Measurements from ENCODE around the gene ZNFX1. TPM values are rescaled to one million over a fixed set of nuclear protein-coding genes. Genes with fewer than 3 reads are reported as not detected.
A peak's percentile ranks its signal among the peaks of the same experiment; 100 is the strongest.
"Not testable (repeated sequence)": the region's sequence is repeated elsewhere in the genome, so short reads cannot be mapped to it uniquely, and the experiment has no call there.

The ZNFX1 gene
- total and polyA plus RNA-seq, 10 donors: 5.8 to 68.9 (median 52.7) TPM

DNA sequence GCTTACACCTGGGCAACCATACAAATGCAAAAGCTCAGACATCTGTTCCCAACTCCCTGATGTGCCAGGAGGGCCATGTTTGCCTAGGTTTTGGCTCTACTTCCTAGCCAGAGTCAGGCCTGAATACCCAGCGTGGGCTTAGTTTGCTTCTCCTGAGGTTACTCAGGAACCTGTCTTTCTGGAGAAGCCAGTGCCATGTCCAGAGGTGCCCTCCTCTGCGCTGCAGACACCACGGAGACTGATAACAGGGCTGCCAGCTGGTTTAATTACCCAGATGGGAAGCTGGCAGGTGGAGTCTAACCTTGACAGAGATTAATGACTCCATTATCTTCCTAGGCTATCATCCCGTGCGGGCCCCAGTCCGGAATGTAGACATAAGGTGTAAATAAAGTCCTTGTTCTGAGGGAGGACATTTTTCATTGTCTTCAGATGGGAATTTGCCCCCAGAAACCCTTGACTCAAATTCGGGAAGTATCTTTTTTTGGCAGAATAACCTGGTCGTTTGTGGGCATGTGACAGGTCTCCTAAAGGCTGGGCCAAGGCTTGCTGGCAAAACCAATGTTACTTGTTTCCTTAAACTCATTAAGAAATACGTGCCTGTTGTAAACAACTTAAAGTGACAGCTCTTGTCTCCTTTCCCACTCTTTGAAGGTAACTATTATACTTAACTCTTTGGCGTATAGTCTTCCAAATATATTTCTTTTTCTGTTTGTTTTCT is 29.2 kb upstream of the ZNFX1 start:
- no peak for TF ChIP-seq POLR2A (IDR thresholded peaks at IDR 0.05)
- TF ChIP-seq, protein P1, sequence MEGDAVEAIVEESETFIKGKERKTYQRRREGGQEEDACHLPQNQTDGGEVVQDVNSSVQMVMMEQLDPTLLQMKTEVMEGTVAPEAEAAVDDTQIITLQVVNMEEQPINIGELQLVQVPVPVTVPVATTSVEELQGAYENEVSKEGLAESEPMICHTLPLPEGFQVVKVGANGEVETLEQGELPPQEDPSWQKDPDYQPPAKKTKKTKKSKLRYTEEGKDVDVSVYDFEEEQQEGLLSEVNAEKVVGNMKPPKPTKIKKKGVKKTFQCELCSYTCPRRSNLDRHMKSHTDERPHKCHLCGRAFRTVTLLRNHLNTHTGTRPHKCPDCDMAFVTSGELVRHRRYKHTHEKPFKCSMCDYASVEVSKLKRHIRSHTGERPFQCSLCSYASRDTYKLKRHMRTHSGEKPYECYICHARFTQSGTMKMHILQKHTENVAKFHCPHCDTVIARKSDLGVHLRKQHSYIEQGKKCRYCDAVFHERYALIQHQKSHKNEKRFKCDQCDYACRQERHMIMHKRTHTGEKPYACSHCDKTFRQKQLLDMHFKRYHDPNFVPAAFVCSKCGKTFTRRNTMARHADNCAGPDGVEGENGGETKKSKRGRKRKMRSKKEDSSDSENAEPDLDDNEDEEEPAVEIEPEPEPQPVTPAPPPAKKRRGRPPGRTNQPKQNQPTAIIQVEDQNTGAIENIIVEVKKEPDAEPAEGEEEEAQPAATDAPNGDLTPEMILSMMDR (IDR thresholded peaks at IDR 0.05 in 8 of 11, conservative IDR thresholded peaks at IDR 0.05 in 3 of 11): no peak
- no peak for TF ChIP-seq POLR2AphosphoS5 (IDR thresholded peaks at IDR 0.05)
- no peak overlapping the region for H3K27ac ChIP-seq
- WGBS, 5 donors: 54 to 59% (median 58%) methylated on average over 10 of the region's 10 CpGs

DNA sequence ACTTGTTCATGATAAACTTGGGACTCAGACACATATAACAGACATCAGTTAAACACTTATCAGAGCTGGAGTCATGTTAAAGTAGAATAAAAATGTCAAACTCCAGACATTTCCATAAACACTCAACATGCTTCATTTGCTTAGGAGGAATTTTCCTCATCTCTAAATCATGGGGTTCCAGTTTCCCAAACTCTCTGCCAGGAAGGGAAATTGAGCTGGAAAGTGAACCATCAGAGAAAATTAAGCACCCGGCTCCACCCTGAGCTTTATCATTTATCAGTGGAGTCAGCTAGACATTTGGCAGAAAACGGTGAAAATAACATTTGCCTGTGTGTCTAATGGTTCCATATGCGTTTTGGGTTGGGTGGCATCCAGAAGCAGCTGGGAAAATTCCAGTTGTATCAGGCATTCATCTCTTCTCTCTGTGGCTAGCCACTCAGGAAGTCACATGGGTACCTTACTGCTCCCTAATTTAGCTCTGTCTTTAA is 25.3 kb upstream of the ZNFX1 start:
- 20 to 30% (median 24%) methylated on average over 3 of the region's 3 CpGs for WGBS, 5 donors
- intact Hi-C loops (cut with DNase I; ENCODE audit: low total_unique reads): no loop called here
- DNase-seq: no peak
- Histone ChIP-seq H3K36me3 (no peaks in the 10 kb centered on the region), H3K4me1 (peaks cover 0 to 16% (median 0%) of the 10 kb centered on the region in 6 donors), H3K27ac (no peak overlapping the region), H3K27me3 (replicated peaks in 1 of 7) (no peaks in the 10 kb centered on the region), H3K9me3 (no peaks in the 10 kb centered on the region), H3K4me3 (no peak overlapping the region)
- TF ChIP-seq POLR2A (IDR thresholded peaks at IDR 0.05) (no peak), POLR2AphosphoS5 (IDR thresholded peaks at IDR 0.05) (no peak)
- TF ChIP-seq, protein P1 (IDR thresholded peaks at IDR 0.05 in 8 of 11, conservative IDR thresholded peaks at IDR 0.05 in 3 of 11): no peak

More for the DNA sequence above, 29.2 kb upstream of the ZNFX1 start:
- Histone ChIP-seq H3K27me3 (replicated peaks in 1 of 7) (no peaks in the 10 kb centered on the region), H3K4me3 (no peak overlapping the region), H3K36me3 (no peaks in the 10 kb centered on the region), H3K9me3 (peaks cover 0 to 6% (median 2%) of the 10 kb centered on the region in 8 donors), H3K4me1 (peaks cover 0 to 14% (median 0%) of the 10 kb centered on the region in 6 donors)
- no peak for DNase-seq
- intact Hi-C loops (cut with DNase I; ENCODE audit: low total_unique reads): no loop called here

DNA sequence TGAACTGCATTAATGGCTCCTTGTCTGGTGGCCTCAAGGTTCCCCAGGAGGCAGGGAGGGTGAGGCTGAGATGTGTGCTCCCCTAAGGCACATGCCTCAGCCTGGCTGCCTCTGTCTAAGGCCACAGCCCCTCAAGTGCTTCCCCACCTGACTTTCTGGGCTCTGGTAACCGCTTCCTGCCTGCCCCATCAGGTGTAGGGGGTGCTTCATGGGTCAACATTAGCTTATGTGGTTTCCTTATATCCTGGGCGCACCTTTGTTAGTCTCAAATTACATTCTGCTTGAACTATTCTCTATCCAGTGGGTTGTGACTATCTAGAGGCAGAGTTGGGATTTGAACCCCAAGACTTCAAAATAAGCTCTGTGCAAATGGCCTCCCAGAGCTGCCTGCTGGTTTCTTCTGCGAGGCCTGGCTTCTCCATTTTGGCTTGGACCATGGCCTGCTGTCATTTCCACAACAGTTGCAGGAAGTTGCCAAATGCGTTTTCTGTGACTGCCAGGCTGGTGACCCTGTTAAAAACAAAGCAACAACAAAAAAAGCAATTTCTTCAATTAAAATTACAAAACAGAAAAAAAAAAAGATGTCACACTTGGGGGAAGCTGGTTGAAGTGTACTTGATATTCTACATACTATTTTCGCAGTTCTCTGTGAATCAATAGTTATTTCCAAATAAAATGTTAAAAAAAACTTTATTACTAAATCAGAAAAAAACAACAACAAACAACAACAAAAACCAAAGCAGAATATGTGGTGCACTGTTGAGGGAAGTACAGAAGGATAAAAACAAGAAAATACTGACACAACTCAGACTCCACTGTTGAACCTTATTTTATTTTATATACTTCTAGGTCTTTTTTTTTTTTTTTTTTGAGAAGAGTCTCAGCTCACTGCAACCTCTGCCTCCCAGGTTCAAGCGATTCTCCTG is 20.0 kb upstream of the ZNFX1 start:
- H3K4me3 ChIP-seq: peak overlapping the region in 1 of 8 donors; percentile 34
- 56 to 66% (median 64%) methylated on average over 6 of the region's 6 CpGs for WGBS, 5 donors
- intact Hi-C loops (cut with DNase I; ENCODE audit: low total_unique reads): no loop called here

DNA sequence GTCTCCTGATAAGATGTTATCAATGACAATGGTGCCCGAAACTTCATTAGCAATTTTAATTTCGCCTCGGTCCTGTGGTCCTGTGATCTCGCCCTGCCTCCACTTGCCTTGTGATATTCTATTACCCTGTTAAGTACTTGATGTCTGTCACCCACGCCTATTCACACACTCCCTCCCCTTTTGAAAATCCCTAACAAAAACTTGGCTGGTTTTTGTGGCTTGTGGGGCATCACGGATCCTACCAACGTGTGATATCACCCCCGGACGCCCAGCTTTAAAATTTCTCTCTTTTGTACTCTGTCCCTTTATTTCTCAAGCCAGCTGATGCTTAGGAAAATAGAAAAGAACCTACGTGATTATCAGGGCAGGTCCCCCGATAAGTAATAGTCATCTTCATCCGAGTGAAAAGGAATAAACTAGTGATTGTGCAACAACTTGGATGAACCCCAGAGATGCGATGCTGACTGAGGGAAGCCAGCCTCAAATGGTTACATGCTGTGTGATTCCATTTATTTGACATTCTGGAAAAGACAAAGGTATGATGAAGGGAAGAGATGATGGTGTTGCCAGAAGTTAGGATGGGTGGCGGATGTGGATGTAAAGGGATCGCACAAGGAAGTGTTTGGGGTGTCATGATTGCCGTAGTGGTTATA is 16.3 kb upstream of the ZNFX1 start:
- intact Hi-C loops (cut with DNase I; ENCODE audit: low total_unique reads): not testable (repeated sequence)

More for the DNA sequence above, 20.0 kb upstream of the ZNFX1 start:
- peaks cover 0 to 19% (median 15%) of the 10 kb centered on the region in 8 donors for H3K9me3 ChIP-seq
- no peak for DNase-seq
- TF ChIP-seq POLR2A (IDR thresholded peaks at IDR 0.05) (no peak), POLR2AphosphoS5 (IDR thresholded peaks at IDR 0.05) (peak in 2 of 3 donors; percentile 25 to 58)
- TF ChIP-seq, protein P1 (IDR thresholded peaks at IDR 0.05 in 8 of 11, conservative IDR thresholded peaks at IDR 0.05 in 3 of 11): no peak
- H3K36me3 ChIP-seq: peaks cover 0 to 39% (median 4%) of the 10 kb centered on the region in 6 donors
- peak overlapping the region in 7 of 8 donors; percentile 52 to 91 (median 72) for H3K27ac ChIP-seq
- H3K27me3 ChIP-seq (replicated peaks in 1 of 7): no peaks in the 10 kb centered on the region
- peaks cover 0 to 17% (median 0%) of the 10 kb centered on the region in 6 donors for H3K4me1 ChIP-seq

More for the DNA sequence above, 16.3 kb upstream of the ZNFX1 start:
- H3K27ac ChIP-seq; DNase-seq; H3K27me3 ChIP-seq (replicated peaks in 1 of 7); H3K4me3 ChIP-seq: not testable (repeated sequence)
- 83 to 88% (median 87%) methylated on average over 13 to 16 of the region's 16 CpGs for WGBS, 5 donors
- Histone ChIP-seq H3K4me1 (peaks cover 0 to 22% (median 0%) of the 10 kb centered on the region in 6 donors), H3K36me3 (peaks cover 0 to 76% (median 34%) of the 10 kb centered on the region in 6 donors), H3K9me3 (peaks cover 0 to 19% (median 15%) of the 10 kb centered on the region in 8 donors)

All from spleen (tissue), 11 donors.